Renal cortex interstitium (tissue), 11 donors: ENCODE measurements around the gene SLC31A2. TPM values are rescaled to one million over a fixed set of nuclear protein-coding genes. Genes with fewer than 3 reads are reported as not detected.
"Not testable (repeated sequence)": the region's sequence is repeated elsewhere in the genome, so short reads cannot be mapped to it uniquely, and the experiment has no call there.

Source experiments
- DNase-seq, 11 donors: peaks; one replicate each; pipeline ENCODE4 v3.0.0-alpha.2; 2013; ENCODE audit warnings: low read depth in 9 of 11, low spot score in 4 of 11; ENCODE audit errors: extremely low read depth in 1 of 11
- polyA plus RNA-seq, 3 donors: library from polyadenylated mRNA; unstranded; fragments of 120-200 nt; gene quantifications; one replicate each; pipeline ENCODE4 v1.2.1, GENCODE V29; 2013; ENCODE audit not compliant: insufficient read length in 3 of 3

The SLC31A2 gene
- polyA plus RNA-seq, 3 donors: 3.0 to 3.8 (median 3.0) TPM

DNA sequence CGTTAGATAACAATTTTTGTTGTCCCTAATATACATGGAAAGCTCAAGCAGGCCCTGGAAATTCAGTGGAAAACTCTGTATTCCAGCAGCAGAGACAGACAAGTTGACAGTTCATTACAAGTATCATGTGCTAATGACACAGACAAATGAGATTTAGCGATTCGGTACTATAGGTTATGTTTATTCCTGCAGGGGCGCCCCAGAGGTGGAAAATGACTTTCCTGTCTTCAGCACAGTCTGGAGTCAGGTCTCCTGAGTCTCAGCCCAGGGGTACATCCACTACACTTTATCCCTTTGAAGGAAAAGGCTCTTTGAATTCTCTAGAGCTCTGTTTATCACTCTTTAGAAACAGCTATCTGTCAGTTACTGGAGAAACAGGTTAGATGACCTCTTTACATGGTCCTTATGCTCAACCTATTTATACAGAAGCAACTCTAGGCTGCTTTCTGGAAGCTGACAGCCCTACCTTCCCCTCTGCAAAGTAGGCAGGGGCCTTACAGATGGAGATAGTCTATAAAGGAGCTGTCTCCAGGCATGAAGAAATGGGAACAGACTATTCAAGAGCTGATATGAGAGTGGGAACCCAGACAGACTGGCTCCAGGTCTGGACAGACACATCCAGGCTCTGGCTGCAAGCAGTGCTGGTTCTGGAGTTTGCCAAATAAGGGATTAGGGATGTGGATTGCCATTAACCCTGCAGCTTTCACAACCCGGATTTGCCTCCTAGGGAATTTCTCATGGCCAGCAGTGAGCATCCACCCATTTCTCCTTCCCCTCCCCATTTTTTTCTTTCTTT is 7.2 kb upstream of the SLC31A2 start:
- DNase-seq: no peak

DNA sequence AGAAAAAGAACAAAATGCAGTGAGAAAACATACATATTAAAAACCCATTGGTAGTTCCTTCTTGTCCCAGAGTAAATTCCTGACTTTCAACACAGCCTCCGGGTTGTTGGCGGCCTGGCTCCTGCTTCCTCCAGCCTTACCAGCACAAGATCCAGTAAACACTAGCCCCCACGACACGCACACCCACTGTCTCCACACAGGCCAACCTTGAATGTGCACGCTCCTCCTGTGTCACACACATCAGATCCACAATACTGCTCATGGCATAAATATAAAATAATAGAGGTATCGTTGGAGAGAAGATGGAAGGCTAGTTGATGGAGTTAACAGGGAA is 2.5 kb upstream of the SLC31A2 start:
- DNase-seq: no peak

DNA sequence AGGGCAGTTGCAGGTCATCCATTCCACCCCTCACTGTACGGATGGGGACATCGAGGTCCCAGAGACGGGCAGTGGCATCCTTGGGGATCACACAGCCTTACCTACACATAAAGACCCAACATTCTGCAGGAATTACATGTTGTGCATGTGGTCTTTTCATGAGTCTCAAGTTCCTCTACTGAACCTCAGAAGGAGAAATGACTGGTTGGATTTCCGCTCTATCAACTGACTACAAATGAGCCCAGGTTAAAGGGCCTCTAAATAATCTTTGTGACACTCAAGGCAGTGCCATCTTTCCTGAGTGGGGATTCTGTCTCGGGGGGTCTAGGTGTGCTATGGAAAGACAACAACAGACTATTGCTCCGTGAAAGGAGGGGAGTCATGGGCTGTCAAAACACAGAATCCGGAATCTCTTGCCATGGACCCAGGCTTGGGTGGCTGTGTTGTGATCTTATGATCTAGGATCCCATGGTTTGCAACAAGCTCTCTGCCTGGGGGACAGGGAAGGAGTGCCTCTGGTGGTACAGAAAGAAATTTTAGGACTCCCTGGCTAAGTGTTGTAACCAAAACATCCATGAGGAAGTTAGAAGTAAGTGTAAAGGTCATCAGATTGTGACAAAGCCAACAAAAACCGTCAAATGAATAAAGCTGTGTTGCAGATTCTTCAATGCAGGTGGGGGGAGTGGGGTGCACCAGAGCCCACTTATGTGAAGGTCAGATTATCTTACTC is 1.9 kb upstream of the SLC31A2 start:
- DNase-seq: no peak

DNA sequence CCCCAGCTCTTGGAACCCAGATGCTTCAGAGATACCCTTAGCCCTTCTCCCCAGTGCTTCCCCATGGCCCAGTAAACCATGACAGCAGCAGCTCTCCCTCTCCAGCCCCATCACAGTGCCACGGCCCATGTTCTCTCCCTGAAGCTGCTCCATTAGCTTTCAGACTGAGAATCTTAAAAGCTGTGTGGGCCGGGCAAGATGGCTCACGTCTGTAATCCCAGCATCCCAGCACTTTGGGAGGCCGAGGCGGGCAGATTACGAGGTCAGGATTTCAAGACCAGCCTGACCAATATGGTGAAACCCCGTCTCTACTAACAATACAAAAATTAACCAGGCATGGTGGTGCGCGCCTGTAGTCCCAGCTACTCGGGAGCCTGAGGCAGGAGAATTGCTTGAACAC is 1.2 kb upstream of the SLC31A2 start:
- DNase-seq: not testable (repeated sequence)

DNA sequence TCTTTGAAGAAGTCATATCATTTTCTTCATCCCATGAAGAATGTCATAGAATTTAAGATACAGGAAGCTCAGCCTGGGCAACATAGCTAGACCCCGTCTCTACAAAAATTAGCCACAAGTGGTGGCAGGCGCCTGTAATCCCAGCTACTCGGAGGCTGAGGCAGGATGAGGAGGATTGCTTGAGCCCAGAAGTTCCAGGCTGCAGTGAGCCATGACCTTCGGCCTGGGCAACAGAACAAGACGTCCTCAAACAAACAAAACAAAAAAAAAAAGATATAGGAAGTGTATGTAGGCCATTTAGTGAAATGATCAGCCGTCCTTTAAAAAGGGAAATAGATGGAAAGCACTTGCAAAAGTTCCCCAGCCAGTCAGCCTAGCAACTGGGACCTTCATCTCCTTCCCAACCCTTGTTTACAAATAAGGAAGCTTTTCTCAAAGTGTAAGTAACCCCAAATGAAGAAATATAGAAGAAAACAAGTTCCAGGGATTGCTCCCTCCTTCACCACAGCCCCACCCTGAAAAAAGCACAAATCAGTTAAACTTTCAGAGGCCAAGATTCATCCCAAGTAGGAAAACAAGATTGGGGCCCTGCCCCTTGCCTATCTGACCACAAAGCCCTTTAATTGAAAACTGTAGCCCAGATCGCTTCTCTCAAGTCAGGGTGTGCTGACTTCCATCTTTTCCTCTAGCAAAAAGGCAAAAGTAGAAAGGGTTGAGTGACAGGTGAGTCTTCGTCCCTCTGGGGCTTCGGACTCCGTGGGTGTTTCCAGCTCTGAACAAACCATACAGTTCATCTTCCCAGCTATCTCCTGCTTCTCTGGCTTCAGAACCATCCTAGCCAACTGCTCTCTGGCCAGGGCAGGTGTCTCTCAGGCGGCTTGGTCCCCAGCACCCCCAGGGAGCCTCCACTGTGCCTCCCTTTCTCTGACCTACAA is 1.2 kb downstream of the SLC31A2 start:
- DNase-seq: no peak

DNA sequence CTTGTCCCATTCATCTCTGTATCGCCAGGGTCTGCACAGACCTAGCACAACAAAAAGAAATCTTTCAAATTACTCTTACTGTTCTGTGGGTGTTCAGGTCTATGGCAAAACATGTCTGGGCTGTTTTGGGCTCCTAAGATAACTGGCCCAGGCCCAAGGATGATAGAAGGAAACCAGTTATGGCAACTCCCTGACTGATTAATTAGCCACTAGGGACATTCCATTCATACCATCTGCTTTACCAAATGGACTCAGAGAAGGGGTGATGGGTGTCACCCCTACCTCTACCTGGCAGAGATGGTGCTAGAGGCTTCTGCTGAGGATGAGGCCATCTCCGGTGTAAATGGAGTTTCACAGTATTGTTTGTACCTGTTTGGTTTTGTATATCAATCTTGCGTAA is 1.9 kb downstream of the SLC31A2 start:
- DNase-seq: no peak

DNA sequence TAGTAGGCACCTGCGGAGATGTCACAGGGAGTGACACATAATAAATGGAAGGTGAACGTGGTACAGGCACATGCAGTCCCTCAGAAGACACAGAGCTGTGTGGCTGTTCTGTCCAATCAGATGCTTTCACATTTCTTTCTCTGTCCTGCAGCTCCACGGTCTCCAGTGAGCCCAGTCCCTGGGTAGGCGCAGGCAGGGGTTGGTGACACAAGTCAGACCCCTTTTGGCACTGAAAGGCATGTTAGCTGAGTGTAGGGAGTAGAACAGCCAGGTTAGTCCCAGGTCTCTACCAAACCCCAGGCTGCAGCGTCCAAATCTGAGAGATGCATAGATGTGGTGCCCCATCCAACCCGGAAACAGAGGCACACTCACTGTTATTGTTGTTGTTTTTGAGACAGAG is 2.8 kb downstream of the SLC31A2 start:
- no peak for DNase-seq

DNA sequence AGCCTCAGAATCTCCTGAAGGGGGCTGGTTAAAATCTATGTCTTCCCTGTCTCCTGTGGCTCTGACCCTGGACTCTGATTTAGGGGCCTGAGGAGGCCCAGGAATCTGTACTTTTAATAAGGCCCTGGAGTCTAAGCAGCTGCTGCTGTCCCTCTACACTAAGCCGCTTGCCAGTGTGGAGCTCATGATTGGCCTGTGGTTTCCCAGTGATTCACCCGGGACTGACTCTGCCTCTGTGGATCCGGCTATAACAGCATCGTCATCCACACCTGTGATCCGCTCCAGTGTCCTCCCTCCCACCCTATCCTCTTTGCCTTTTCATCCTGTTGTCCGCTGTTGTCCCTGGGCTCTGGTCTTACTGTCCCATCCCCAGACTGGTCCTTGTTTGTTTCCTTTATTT is 3.7 kb downstream of the SLC31A2 start:
- DNase-seq: no peak

DNA sequence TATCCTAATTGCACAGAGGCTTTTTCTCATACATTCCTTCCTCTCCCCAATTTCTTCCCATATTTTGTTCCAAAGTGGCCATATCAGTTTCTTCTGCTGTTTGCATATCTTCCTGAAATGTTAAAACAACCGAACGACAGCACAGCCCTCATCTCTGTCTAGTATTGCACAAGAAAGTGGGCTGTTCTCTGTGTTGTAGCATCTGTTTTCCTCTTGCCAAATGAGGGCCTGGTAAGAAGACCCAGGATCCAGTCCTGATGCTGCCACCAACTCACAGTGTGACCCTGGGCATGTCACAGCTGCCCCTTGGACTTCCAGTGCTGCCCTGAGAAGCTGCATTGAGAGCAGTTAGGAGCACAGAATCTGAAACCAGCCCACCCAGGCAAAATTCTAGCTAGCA is 4.1 kb downstream of the SLC31A2 start:
- DNase-seq: no peak

DNA sequence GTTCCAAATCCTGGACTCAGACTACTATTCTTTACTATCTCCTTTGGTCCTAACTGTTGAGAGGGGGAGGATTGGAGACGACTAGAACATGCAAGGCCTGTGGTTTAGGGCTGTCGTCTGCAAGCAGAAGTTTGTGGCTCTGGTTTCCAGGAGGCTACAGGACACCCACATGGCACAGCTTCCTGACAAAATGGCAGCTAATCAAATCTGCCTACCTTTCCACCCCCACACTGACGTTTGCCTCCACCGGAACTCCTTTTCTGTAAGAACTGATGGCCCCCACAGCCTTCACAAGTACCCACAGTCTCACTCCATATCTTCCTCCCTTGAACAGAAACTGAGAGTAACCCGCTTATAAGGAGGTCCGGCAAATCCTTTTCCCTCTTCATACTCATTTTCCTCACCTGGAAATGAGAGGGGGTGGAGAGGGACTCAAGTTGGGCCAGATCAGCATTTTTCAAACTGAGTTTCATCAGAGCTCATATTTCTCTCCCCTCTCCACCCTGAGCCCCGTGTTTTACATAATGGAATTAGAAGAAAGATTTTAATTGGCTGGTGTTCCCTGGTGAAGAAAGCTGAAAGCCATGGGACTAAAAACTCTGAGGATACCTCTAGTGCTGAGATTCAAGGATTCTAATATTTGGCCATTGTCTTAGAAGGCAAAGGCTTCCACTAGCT is 5.2 kb downstream of the SLC31A2 start:
- DNase-seq: no peak

DNA sequence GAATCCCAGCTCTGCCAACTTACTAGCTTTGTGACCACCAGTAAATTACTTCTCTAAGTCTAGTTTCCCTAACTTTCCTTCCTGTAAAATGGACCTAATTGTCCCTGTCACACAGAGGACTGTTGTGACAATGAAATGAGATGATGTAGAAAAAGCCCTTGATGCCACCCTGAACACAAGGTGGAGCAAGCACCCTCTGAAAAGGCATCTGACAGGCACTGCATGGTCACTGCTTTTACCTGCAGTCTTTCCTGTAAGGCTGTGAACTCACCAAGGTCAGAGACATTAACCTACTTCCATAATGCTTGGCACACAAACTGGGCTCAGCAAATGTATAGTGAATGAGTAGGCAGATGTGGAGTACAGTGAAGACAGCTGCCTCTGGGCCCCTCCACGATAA is 6.1 kb downstream of the SLC31A2 start:
- no peak for DNase-seq

DNA sequence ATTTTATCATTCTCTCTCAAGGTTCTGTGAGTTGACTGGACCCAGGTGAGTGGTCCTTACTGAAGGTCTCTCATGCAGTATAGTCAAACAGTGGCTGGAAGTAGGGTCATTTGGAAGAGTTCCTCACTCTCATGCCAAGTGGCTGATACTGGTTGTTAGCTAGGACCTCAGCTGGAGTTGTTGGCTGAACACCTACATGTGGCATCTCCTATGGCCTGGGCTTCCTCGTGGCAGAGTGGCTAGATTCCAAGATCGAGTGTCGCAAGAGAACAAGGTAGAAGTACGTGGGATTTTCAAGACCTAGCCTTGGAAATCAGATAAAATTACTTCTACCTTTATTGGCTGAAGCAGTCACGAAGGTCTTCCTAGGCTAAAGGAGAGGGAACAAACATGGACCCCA is 7.6 kb downstream of the SLC31A2 start:
- no peak for DNase-seq

DNA sequence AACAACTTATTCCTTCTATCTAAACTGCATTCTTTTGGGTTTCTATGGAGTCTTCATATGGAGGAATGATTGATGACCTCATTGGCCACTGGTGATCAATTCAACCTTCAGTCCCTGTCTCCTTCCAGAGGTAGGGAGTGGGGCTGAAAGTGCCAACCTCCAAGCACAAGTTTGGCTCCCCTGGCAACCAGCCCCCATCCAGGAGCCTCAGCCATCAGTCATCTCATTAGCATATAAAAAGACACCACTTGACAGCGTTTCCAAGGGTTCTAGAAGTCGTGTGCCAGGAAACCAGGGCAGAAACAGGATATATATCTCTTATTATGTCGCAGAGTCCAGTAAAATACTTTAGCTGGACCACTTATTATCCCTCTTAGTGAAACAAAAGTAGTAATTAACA is 9.8 kb downstream of the SLC31A2 start:
- no peak for DNase-seq

DNA sequence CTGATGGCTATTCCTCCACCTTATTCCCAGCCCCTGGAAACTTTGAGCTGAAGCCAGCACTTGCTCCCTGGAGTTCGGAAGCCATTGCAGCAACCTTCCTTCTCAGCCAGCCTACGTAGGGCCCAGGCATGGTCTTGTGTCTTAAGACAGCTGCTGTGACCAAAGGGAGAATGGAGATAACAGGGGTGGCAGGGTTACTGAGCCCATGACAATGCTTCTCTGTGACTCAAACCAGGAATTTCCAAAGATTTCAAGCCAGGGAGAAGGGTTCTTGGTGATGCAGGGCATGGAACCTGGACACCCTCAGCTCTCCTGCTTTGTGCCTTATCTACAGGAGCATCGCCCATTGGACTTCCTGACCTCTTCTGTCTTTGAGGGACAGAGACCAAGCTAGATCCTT is 12.2 kb downstream of the SLC31A2 start:
- no peak for DNase-seq

DNA sequence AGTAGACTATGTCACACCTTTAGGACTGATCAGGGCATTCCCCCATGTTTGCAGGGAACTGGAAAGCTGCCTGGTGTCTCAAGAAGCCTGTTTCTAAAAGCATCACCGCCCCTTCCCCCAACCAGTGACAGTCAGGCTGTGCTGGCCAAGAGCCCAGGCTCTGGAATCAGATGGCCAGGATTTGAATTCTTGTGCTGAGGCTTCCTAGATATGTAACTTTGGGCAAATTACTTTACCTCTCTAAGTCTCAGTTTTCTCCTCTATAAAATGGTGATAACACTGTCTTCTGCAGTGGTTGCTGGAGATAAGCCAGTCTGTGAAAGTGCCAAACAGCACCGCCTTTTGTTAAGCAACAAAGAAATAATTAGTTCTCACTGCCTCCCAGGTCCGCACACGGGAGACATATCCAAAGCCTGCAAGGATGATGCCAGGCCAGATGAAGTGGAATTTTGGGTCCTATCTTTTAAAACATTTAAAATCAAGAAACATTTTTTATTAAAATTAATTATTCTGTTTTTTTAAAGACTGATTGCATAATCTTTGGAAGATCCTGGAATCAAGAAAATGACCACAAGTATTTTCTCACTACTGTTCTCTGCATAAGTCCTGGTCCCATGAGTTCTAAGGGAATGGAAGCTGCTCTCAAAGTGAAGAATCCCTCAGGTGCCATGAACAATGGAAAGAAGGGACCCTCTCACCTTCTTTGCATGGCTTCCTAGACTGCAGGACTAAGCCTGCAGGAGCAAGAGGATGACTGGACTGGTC is 13.9 kb downstream of the SLC31A2 start:
- DNase-seq: no peak

DNA sequence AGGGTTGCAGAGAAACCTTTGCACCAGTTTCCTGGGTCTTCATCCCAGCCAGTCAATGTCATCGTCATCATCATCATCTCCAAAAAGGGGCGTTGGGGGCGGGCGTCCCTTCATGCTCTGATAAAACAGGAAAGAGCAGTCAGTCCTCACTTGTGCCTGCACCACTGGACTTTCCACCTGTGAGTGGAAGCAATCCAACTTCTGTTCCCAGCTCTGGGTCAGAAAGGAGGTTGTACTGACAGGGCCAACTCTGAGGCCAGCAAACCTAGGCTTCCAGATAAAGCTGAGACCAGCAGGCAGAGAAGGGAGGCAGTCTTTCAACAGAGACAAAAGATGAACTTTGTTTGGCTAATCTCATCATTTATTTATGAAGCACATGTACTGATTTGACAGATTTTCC is 15.2 kb downstream of the SLC31A2 start:
- DNase-seq: no peak

DNA sequence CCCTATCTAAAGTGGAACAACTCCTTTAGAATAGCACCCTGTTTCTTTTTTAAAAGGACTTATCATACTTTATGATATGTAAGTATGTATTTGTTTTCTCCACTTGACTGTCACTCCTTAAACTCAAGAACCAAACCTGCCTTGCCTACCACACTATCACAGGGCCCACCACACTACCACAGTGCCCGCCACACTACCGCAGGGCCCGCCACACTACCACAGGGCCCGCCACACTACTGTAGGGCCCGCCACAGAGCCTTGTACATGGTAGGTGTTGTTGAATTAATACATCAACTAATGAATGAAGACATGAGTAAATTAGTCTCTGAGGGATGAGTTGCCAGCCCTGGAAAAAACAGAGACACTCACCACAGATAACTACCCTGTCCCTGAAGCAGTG is 18.0 kb downstream of the SLC31A2 start:
- no peak for DNase-seq

DNA sequence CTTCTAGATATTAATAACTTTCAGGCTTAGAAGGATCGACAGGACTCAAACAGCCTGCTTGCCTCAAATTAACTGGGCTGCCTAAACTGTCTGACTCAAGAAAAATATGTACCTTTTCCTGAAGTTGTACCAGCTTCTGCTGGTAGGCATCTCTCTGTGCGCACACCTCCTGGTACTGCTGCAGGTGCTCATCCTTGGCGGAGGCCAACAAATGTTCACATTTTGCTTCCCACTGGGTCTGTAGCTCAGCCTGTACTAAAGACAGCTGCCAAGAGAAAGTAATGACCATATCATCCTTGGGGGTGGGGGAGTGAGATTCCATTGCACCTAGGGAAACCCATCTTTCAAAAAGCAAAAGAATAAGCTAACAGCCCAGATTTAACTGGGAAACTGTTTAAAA is 22.5 kb downstream of the SLC31A2 start:
- DNase-seq: no peak

DNA sequence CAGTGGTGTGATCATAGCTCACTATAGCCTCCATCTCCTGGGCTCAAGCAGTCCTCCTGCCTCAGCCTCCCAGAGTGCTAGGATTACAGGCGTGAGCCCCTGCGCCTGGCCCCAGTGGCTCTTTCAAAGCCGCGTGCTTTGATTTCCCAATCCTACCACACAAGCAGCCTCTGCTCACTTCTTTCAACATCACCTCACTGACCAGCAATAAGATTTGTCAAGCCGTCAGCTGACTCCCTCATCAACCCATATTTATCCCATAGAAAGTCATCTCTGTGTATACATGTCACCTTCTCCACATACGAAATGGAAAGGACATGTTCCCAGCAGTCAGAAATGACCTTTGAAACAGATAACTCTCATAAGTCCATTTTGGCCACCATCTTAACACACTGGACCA is 26.0 kb downstream of the SLC31A2 start:
- no peak for DNase-seq
